ENCODE results near the gene PCNX2.

Gene PCNX2

DNA sequence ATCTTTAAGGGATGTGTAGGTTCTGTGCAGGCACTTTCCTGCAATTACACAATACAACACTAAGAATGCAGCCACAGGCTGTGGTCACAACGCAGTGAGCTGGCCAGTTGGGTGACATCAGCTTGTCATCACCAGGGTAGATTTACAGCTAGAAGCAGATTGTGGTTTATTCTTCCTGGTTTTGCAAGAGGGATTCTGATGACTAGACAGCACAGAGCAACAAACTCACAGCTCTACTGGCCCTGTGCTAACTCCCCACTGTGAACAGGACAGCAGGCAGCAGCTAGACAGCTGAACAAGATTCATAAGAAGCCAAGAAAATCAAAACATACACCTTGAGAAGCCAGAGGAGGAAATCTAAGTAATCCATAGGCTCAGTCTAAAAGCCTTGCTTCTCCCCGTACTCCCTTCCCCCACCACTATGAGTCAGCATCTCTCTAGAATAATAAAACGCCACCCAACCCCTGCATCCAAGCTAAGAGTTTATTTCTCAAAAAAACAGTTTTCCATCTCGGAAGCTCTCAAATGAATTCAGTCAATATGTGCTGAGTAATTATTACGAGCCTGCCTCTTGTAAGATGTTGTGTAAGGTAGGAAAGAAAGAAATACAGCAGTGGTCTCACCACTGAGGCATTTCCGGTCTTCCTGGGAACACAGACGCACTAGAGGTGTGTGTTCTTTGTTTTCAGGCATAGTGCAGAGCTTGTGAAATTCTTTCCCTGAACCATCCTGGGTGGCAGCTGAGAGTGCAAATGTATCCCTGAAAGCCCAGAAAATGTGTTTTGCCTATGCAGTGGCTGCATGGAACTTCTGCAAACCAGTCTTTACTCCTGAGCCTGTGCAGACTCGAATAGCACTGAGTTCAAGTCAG lies 182.3 kb downstream of the PCNX2 start (continued):
- TF ChIP-seq, protein P1, sequence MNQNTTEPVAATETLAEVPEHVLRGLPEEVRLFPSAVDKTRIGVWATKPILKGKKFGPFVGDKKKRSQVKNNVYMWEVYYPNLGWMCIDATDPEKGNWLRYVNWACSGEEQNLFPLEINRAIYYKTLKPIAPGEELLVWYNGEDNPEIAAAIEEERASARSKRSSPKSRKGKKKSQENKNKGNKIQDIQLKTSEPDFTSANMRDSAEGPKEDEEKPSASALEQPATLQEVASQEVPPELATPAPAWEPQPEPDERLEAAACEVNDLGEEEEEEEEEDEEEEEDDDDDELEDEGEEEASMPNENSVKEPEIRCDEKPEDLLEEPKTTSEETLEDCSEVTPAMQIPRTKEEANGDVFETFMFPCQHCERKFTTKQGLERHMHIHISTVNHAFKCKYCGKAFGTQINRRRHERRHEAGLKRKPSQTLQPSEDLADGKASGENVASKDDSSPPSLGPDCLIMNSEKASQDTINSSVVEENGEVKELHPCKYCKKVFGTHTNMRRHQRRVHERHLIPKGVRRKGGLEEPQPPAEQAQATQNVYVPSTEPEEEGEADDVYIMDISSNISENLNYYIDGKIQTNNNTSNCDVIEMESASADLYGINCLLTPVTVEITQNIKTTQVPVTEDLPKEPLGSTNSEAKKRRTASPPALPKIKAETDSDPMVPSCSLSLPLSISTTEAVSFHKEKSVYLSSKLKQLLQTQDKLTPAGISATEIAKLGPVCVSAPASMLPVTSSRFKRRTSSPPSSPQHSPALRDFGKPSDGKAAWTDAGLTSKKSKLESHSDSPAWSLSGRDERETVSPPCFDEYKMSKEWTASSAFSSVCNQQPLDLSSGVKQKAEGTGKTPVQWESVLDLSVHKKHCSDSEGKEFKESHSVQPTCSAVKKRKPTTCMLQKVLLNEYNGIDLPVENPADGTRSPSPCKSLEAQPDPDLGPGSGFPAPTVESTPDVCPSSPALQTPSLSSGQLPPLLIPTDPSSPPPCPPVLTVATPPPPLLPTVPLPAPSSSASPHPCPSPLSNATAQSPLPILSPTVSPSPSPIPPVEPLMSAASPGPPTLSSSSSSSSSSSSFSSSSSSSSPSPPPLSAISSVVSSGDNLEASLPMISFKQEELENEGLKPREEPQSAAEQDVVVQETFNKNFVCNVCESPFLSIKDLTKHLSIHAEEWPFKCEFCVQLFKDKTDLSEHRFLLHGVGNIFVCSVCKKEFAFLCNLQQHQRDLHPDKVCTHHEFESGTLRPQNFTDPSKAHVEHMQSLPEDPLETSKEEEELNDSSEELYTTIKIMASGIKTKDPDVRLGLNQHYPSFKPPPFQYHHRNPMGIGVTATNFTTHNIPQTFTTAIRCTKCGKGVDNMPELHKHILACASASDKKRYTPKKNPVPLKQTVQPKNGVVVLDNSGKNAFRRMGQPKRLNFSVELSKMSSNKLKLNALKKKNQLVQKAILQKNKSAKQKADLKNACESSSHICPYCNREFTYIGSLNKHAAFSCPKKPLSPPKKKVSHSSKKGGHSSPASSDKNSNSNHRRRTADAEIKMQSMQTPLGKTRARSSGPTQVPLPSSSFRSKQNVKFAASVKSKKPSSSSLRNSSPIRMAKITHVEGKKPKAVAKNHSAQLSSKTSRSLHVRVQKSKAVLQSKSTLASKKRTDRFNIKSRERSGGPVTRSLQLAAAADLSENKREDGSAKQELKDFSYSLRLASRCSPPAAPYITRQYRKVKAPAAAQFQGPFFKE (tag by site-specific recombination; IDR thresholded peaks at IDR 0.05; ENCODE audit: borderline replicate concordance) = no peak
- TF ChIP-seq, protein P2, sequence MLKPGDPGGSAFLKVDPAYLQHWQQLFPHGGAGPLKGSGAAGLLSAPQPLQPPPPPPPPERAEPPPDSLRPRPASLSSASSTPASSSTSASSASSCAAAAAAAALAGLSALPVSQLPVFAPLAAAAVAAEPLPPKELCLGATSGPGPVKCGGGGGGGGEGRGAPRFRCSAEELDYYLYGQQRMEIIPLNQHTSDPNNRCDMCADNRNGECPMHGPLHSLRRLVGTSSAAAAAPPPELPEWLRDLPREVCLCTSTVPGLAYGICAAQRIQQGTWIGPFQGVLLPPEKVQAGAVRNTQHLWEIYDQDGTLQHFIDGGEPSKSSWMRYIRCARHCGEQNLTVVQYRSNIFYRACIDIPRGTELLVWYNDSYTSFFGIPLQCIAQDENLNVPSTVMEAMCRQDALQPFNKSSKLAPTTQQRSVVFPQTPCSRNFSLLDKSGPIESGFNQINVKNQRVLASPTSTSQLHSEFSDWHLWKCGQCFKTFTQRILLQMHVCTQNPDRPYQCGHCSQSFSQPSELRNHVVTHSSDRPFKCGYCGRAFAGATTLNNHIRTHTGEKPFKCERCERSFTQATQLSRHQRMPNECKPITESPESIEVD (tag by site-specific recombination; IDR thresholded peaks at IDR 0.05) = peak; percentile 91
- peak; percentile 96 for TF ChIP-seq ZNF24 (tag by site-specific recombination; IDR thresholded peaks at IDR 0.05)
- 0 out of 2 replicates have a peak, but pooled peaks have one; percentile 62 for TF ChIP-seq ZBTB1 (tag by site-specific recombination; IDR thresholded peaks at IDR 0.05)
- peak; percentile 61 for TF ChIP-seq KLF10 (tag by site-specific recombination; IDR thresholded peaks at IDR 0.05)
- TF ChIP-seq ZBTB48 (tag by site-specific recombination; IDR thresholded peaks at IDR 0.05) = peak; percentile 96
- TF ChIP-seq ZNF133 (tag by site-specific recombination; IDR thresholded peaks at IDR 0.05) = no peak
- peak; percentile 94 for TF ChIP-seq TRIM28 (IDR thresholded peaks at IDR 0.05; ENCODE audit: borderline replicate concordance, low read length)
- peak; percentile 74; the same call in 1 of the 2 replicates for TF ChIP-seq ZBTB7A (tag by site-specific recombination; IDR thresholded peaks at IDR 0.05; ENCODE audit: low read depth)
- TF ChIP-seq GLIS1 (tag by site-specific recombination; IDR thresholded peaks at IDR 0.05) = peak; percentile 77
- no peak for TF ChIP-seq ZNF560 (tag by site-specific recombination; IDR thresholded peaks at IDR 0.05; ENCODE audit: borderline replicate concordance)
- no peak for TF ChIP-seq ZNF416 (tag by site-specific recombination; IDR thresholded peaks at IDR 0.05)
- no peak for TF ChIP-seq ZNF114 (tag by site-specific recombination; IDR thresholded peaks at IDR 0.05)
- TF ChIP-seq PRDM4 (tag by site-specific recombination; IDR thresholded peaks at IDR 0.05) = no peak
- TF ChIP-seq, protein P3, sequence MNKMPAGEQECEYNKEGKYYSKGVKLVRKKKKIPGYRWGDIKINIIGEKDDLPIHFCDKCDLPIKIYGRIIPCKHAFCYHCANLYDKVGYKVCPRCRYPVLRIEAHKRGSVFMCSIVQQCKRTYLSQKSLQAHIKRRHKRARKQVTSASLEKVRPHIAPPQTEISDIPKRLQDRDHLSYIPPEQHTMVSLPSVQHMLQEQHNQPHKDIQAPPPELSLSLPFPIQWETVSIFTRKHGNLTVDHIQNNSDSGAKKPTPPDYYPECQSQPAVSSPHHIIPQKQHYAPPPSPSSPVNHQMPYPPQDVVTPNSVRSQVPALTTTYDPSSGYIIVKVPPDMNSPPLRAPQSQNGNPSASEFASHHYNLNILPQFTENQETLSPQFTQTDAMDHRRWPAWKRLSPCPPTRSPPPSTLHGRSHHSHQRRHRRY (tag by site-specific recombination; IDR thresholded peaks at IDR 0.05) = no peak; the same call in 1 of the 2 replicates
- TF ChIP-seq, protein P4, sequence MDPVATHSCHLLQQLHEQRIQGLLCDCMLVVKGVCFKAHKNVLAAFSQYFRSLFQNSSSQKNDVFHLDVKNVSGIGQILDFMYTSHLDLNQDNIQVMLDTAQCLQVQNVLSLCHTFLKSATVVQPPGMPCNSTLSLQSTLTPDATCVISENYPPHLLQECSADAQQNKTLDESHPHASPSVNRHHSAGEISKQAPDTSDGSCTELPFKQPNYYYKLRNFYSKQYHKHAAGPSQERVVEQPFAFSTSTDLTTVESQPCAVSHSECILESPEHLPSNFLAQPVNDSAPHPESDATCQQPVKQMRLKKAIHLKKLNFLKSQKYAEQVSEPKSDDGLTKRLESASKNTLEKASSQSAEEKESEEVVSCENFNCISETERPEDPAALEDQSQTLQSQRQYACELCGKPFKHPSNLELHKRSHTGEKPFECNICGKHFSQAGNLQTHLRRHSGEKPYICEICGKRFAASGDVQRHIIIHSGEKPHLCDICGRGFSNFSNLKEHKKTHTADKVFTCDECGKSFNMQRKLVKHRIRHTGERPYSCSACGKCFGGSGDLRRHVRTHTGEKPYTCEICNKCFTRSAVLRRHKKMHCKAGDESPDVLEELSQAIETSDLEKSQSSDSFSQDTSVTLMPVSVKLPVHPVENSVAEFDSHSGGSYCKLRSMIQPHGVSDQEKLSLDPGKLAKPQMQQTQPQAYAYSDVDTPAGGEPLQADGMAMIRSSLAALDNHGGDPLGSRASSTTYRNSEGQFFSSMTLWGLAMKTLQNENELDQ (tag by site-specific recombination; IDR thresholded peaks at IDR 0.05; ENCODE audit: low read depth) = no peak
- no peak for TF ChIP-seq ZNF571 (tag by site-specific recombination; IDR thresholded peaks at IDR 0.05)
- TF ChIP-seq ZNF76 (tag by site-specific recombination; IDR thresholded peaks at IDR 0.05; ENCODE audit: borderline replicate concordance, low read depth) = peak; percentile 58; the same call in 1 of the 2 replicates
- TF ChIP-seq MZF1 (tag by site-specific recombination; IDR thresholded peaks at IDR 0.05; ENCODE audit: borderline replicate concordance) = peak; percentile 97
- peak; percentile 32 for TF ChIP-seq SETDB1 (IDR thresholded peaks at IDR 0.05; ENCODE audit: insufficient read length, low read length)
- peak; percentile 100 for TF ChIP-seq ZNF366 (tag by site-specific recombination; conservative IDR thresholded peaks at IDR 0.05)
- TF ChIP-seq ZNF266 (tag by site-specific recombination; IDR thresholded peaks at IDR 0.05; ENCODE audit: low read depth) = no peak
- TF ChIP-seq KLF8 (tag by site-specific recombination; IDR thresholded peaks at IDR 0.05) = peak; percentile 90
